ENCODE results near the gene TARS2. TPM values are rescaled to one million over a fixed set of nuclear protein-coding genes. Genes with fewer than 3 reads are reported as not detected.
A peak's percentile ranks its signal among the peaks of the same experiment; 100 is the strongest.

Gene TARS2
- total and polyA plus RNA-seq, 2 of the 4 experiments (the other 2 are of a cell fraction): 10.9 to 21.8 TPM

DNA sequence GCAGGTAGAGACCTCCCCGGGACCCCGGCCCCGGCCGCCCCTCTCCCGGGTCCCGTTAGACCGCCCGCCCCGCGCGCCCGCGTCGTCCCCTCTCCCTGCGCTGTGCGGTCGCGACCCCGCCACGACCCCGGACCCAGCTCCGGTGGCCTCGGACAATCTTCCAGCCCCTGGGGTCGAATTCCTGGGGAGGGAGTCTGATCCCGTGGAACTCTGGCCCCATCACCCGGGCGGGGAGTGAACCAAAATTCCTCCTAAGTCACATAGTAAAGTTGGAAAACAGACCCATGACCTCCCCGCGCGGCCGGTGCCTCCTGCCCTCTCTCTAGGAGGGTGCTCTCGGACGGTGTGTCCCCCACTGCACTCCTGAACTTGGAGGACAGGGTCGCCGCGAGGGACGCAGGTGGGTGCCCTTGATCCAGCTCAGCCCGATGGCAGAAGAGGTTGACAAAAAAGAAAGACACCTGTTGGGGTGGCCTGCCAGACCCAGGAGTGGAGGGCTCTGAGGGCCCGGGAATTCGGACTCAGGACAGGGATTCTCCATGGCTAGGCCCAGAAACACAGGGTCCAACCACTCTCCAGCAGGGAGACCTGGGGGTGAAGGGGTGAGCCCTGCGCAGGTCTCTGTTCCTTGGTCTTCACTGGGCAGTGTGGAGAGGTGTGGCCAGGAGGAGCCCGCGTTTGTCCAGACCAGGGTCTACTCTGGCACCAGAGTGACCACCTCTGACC lies 62.4 kb downstream of the TARS2 start:
- Histone ChIP-seq H3K14ac (replicated peaks; ENCODE audit: low read depth, low read length) (peak overlapping the region; percentile 9; the same call in 1 of the 2 replicates), H3K4me3 (ENCODE audit: insufficient read depth, low read depth, low read length) (peak overlapping the region; percentile 50), H2BK5ac (ENCODE audit: low read depth, low read length, poor library complexity, severe bottlenecking) (no peak overlapping the region), H3K27me3 (ENCODE audit: control insufficient read depth, insufficient read depth, low read length) (no peaks in the 10 kb centered on the region), H4K91ac (ENCODE audit: insufficient read depth, low read depth, low read length) (no peak overlapping the region), H3K9me3 (ENCODE audit: control insufficient read depth, insufficient read depth, low read length) (no peaks in the 10 kb centered on the region), H2AK9ac (replicated peaks; ENCODE audit: low read depth, low read length, poor library complexity) (peak overlapping the region; percentile 97), H3K56ac (ENCODE audit: extremely low read depth, insufficient read depth, low read length) (no peak overlapping the region), H2AFZ (replicated peaks; ENCODE audit: low read length, poor library complexity) (peak overlapping the region; percentile 61), H3K27ac (ENCODE audit: insufficient read depth, low read length) (peak overlapping the region; percentile 37; the same call in 1 of the 2 replicates), H2AK5ac (ENCODE audit: low read depth, low read length) (peak overlapping the region; percentile 76), H3K9me1 (ENCODE audit: insufficient read depth, low read length) (0 out of 2 replicates have a peak, but pooled peaks cover 5% of the 10 kb centered on the region), H3K4me2 (ENCODE audit: low read depth, low read length) (peak overlapping the region; percentile 99), H3K23ac (ENCODE audit: low read depth, low read length) (peak overlapping the region; percentile 92; the same call in 1 of the 2 replicates), H2BK15ac (ENCODE audit: low read depth, low read length) (peak overlapping the region; percentile 89; the same call in 2 of the 3 replicates), H3K4ac (ENCODE audit: low read depth, low read length) (peak overlapping the region; percentile 76), H3K18ac (ENCODE audit: low read depth, low read length) (0 out of 2 replicates have a peak overlapping the region, but pooled peaks have one; percentile 51), H4K8ac (ENCODE audit: low read depth in 2 of 2, low read length in 2 of 2) (peak overlapping the region; percentile 71 to 81; a peak in 3 of 4 replicates), H3K36me3 (ENCODE audit: control insufficient read depth, insufficient read depth, low read length) (no peaks in the 10 kb centered on the region), H2BK20ac (ENCODE audit: low read depth, low read length) (no peak overlapping the region), H3K4me1 (ENCODE audit: control insufficient read depth, insufficient read depth, low read length) (peaks cover 26% of the 10 kb centered on the region), H3K79me1 (ENCODE audit: low read depth in 1 of 2, low read length in 2 of 2) (peaks cover 3 to 35% of the 10 kb centered on the region in 2 experiments; a peak in 3 of 4 replicates), H4K5ac (ENCODE audit: low read depth, low read length) (peak overlapping the region; percentile 74; the same call in 1 of the 2 replicates), H2BK120ac (ENCODE audit: low read depth, low read length) (peak overlapping the region; percentile 68; the same call in 1 of the 2 replicates), H3K9ac (ENCODE audit: low read depth, low read length) (peak overlapping the region; percentile 57), H4K20me1 (ENCODE audit: insufficient read depth, low read length) (no peaks in the 10 kb centered on the region; the same call in none of the 2 replicates)
- dilution Hi-C loops (cut with HindIII; ENCODE audit: low sequenced_read_pairs, unreplicated experiment): no loop called here
- TF ChIP-seq BHLHE40 (IDR thresholded peaks at IDR 0.05; ENCODE audit: low read depth, low read length) (no peak), RAD21 (IDR thresholded peaks at IDR 0.05; ENCODE audit: low read length) (peak; percentile 20; the same call in 1 of the 2 replicates)
- TF ChIP-seq, protein P1, sequence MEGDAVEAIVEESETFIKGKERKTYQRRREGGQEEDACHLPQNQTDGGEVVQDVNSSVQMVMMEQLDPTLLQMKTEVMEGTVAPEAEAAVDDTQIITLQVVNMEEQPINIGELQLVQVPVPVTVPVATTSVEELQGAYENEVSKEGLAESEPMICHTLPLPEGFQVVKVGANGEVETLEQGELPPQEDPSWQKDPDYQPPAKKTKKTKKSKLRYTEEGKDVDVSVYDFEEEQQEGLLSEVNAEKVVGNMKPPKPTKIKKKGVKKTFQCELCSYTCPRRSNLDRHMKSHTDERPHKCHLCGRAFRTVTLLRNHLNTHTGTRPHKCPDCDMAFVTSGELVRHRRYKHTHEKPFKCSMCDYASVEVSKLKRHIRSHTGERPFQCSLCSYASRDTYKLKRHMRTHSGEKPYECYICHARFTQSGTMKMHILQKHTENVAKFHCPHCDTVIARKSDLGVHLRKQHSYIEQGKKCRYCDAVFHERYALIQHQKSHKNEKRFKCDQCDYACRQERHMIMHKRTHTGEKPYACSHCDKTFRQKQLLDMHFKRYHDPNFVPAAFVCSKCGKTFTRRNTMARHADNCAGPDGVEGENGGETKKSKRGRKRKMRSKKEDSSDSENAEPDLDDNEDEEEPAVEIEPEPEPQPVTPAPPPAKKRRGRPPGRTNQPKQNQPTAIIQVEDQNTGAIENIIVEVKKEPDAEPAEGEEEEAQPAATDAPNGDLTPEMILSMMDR (conservative IDR thresholded peaks at IDR 0.05; ENCODE audit: low read depth, low read length): peak; percentile 31; the same call in 1 of the 2 replicates
- 2% methylated on average over 20 of the region's 43 CpGs; no CpG with 5 or more reads in 1 of the 2 experiments for WGBS, 2 experiments (ENCODE audit: extremely low coverage in 2 of 2, insufficient read length in 1 of 2)
- intact Hi-C loops (cut with micrococcal nuclease): loop anchor here (2.0 kb wide), 2 partner anchors 63 to 85 kb away; partner anchors contain the start of gene TARS2
- in situ Hi-C loops (cut with MboI; ENCODE audit: low sequenced_read_pairs): loop anchor here (10.0 kb wide), 1 partner anchor 285 kb away; the partner anchor contains the start of gene APH1A
- CTCF ChIA-PET: interaction anchor here (0.6 kb wide), 1 partner anchor 142 kb away, joined by 4 read pairs; no protein-coding TSS in a partner anchor
- DNase-seq (no peak), ATAC-seq (ENCODE audit: low read depth) (peak; percentile 1)
- no TSS peak for BruUV-seq (replicated peaks)
- POLR2A ChIA-PET (ENCODE audit: unreplicated experiment): interaction anchor here (1.0 kb wide), 1 partner anchor 41 kb away, joined by 3 read pairs; no protein-coding TSS in a partner anchor

All from IMR-90 (cell line).